Muscle layer of duodenum (tissue), 2 donors: ENCODE measurements around the gene RAB40B.
A peak's percentile ranks its signal among the peaks of the same experiment; 100 is the strongest.
"Not testable (repeated sequence)": the region's sequence is repeated elsewhere in the genome, so short reads cannot be mapped to it uniquely, and the experiment has no call there.

Experiments
- H3K27ac ChIP-seq: one replicate; pipeline ENCODE4 v1.7.0; 2013; ENCODE audit warnings: mild to moderate bottlenecking, low read length
- H3K27me3 ChIP-seq: one replicate; pipeline ENCODE4 v1.7.0; 2013; ENCODE audit warnings: low read depth, mild to moderate bottlenecking, control low read depth, low read length
- H3K36me3 ChIP-seq, 2 donors: one replicate each; pipeline ENCODE4 v1.7.0; 2013; ENCODE audit warnings: low read length in 2 of 2, control low read depth in 1 of 2, mild to moderate bottlenecking in 1 of 2; ENCODE audit not compliant: insufficient read depth in 2 of 2, control insufficient read depth in 1 of 2
- H3K4me1 ChIP-seq, 2 donors: one replicate each; pipeline ENCODE4 v1.7.0; 2013; ENCODE audit warnings: low read length in 2 of 2, mild to moderate bottlenecking in 2 of 2, control low read depth in 1 of 2, moderate library complexity in 1 of 2; ENCODE audit not compliant: insufficient read depth in 2 of 2, control insufficient read depth in 1 of 2
- H3K4me3 ChIP-seq, 2 donors: one replicate each; pipeline ENCODE4 v1.7.0; 2013; ENCODE audit warnings: low read length in 2 of 2, low read depth in 1 of 2, mild to moderate bottlenecking in 1 of 2
- H3K9me3 ChIP-seq, 2 donors: one replicate each; pipeline ENCODE4 v1.7.0; 2013; ENCODE audit warnings: low read length in 2 of 2, control low read depth in 1 of 2, mild to moderate bottlenecking in 1 of 2; ENCODE audit not compliant: control insufficient read depth in 1 of 2
- donor health status: healthy.

Gene RAB40B

GRCh38 chr17:82698065-82698973 is at the start of gene RAB40B:
Gene RAB40B, minus strand, starts transcription at chr17:82698698. Its CDS starts 102 bp downstream, at chr17:82698596.
- Histone ChIP-seq H3K36me3 (peaks cover 0 to 3% of the 10 kb centered on the region in 2 donors), H3K9me3 (peaks cover 0 to 9% of the 10 kb centered on the region in 2 donors), H3K4me3 (peak within 1 kb of the TSS; percentile 63 to 82), H3K27me3 (no peaks in the 10 kb centered on the region), H3K4me1 (peaks cover 4 to 21% of the 10 kb centered on the region in 2 donors), H3K27ac (no peak within 1 kb of the TSS)

- H3K4me1 ChIP-seq, result no peaks in the 10 kb centered on the region
- peaks cover 0 to 4% of the 10 kb centered on the region in 2 donors for H3K9me3 ChIP-seq
- H3K27ac ChIP-seq, result no peak overlapping the region
- H3K4me3 ChIP-seq, result no peak overlapping the region
- H3K27me3 ChIP-seq, result no peaks in the 10 kb centered on the region
- H3K36me3 ChIP-seq, result peaks cover 16 to 36% of the 10 kb centered on the region in 2 donors
Observed at GRCh38 chr17:82745524-82745923, 47.0 kb upstream of the RAB40B start.

- H3K4me1 ChIP-seq, H3K9me3 ChIP-seq, H3K27ac ChIP-seq, H3K27me3 ChIP-seq, H3K4me3 ChIP-seq: not testable (repeated sequence)
- H3K36me3 ChIP-seq, result peaks cover 16 to 44% of the 10 kb centered on the region in 2 donors
Observed at GRCh38 chr17:82744736-82745135, 46.2 kb upstream of the RAB40B start.

GRCh38 chr17:82743344-82744219 is 45.1 kb upstream of the RAB40B start:
- H3K27ac ChIP-seq, result no peak overlapping the region
- H3K27me3 ChIP-seq, result no peaks in the 10 kb centered on the region
- no peaks in the 10 kb centered on the region for H3K4me1 ChIP-seq
- H3K36me3 ChIP-seq, result peaks cover 16 to 46% of the 10 kb centered on the region in 2 donors
- H3K9me3 ChIP-seq, result peaks cover 0 to 4% of the 10 kb centered on the region in 2 donors
- no peak overlapping the region for H3K4me3 ChIP-seq

GRCh38 chr17:82740906-82741759 is 42.6 kb upstream of the RAB40B start:
- Histone ChIP-seq H3K4me3 (peak overlapping the region in 1 of 2 donors; percentile 7), H3K27me3 (no peaks in the 10 kb centered on the region), H3K36me3 (peaks cover 16 to 54% of the 10 kb centered on the region in 2 donors), H3K4me1 (peaks cover 0 to 10% of the 10 kb centered on the region in 2 donors), H3K9me3 (peaks cover 0 to 2% of the 10 kb centered on the region in 2 donors), H3K27ac (no peak overlapping the region)

- H3K9me3 ChIP-seq, result peaks cover 0 to 2% of the 10 kb centered on the region in 2 donors
- H3K27me3 ChIP-seq, result no peaks in the 10 kb centered on the region
- H3K27ac ChIP-seq, result no peak overlapping the region
- peaks cover 0 to 19% of the 10 kb centered on the region in 2 donors for H3K4me1 ChIP-seq
- peaks cover 16 to 45% of the 10 kb centered on the region in 2 donors for H3K36me3 ChIP-seq
- H3K4me3 ChIP-seq, result no peak overlapping the region
Observed at GRCh38 chr17:82737967-82738877, 39.7 kb upstream of the RAB40B start.

GRCh38 chr17:82736511-82737185 is 38.1 kb upstream of the RAB40B start:
- Histone ChIP-seq H3K36me3 (peaks cover 10 to 46% of the 10 kb centered on the region in 2 donors), H3K9me3 (peaks cover 0 to 2% of the 10 kb centered on the region in 2 donors), H3K27ac (no peak overlapping the region), H3K4me1 (peaks cover 0 to 19% of the 10 kb centered on the region in 2 donors), H3K4me3 (peak overlapping the region in 1 of 2 donors; percentile 85), H3K27me3 (no peaks in the 10 kb centered on the region)

GRCh38 chr17:82734987-82735866 is 36.7 kb upstream of the RAB40B start, which contains the start of gene FN3K:
Gene FN3K, plus strand, starts transcription at chr17:82735615. Its CDS starts 22 bp downstream, at chr17:82735637.
- peaks cover 0 to 31% of the 10 kb centered on the region in 2 donors for H3K36me3 ChIP-seq
- no peaks in the 10 kb centered on the region for H3K27me3 ChIP-seq
- H3K4me3 ChIP-seq, result peak within 1 kb of the TSS; percentile 55 to 85
- peaks cover 0 to 19% of the 10 kb centered on the region in 2 donors for H3K4me1 ChIP-seq
- no peak within 1 kb of the TSS for H3K27ac ChIP-seq
- no peaks in the 10 kb centered on the region for H3K9me3 ChIP-seq
